Fibroblast of lung (primary cell): Measurements from ENCODE around the gene OTOA. TPM values are rescaled to one million over a fixed set of nuclear protein-coding genes. Genes with fewer than 3 reads are reported as not detected.

Experiments used
- DNase-seq, 2 donors: peaks; one replicate each; pipeline versions ENCODE4 v3.0.0 to v3.0.0-alpha.2; 2010; ENCODE audit warnings: low read depth in 2 of 2
- H2AFZ ChIP-seq: 2 replicates; pipeline ENCODE4 v1.5.1; 2012; ENCODE audit warnings: low read length, control low read depth, inconsistent platforms
- H3K27ac ChIP-seq: 2 replicates; pipeline ENCODE4 v1.5.1; 2011; ENCODE audit warnings: low read length, control low read depth; ENCODE audit not compliant: insufficient read depth
- H3K27me3 ChIP-seq: 2 replicates; pipeline ENCODE4 v1.5.1; 2011; ENCODE audit warnings: mild to moderate bottlenecking, low read length; ENCODE audit not compliant: control insufficient read depth, insufficient read depth
- H3K36me3 ChIP-seq: 2 replicates; pipeline ENCODE4 v1.5.1; 2011; ENCODE audit warnings: low read length; ENCODE audit not compliant: control insufficient read depth, insufficient read depth
- H3K4me1 ChIP-seq: 2 replicates; pipeline ENCODE4 v1.5.1; 2011; ENCODE audit warnings: low read length; ENCODE audit not compliant: control insufficient read depth, insufficient read depth; ENCODE audit errors: extremely low read depth
- H3K4me2 ChIP-seq: 2 replicates; pipeline ENCODE4 v1.5.1; 2011; ENCODE audit warnings: low read length, control low read depth; ENCODE audit not compliant: insufficient read depth; ENCODE audit errors: extremely low read depth
- H3K4me3 ChIP-seq, 4 experiments: fragments of 200-600 bp in 1 of 4; sonication (generic) in 1 of 4; replicated peaks in 1 of 4; 2 replicates each; pipeline ENCODE4 v1.5.1; 2011 to 2016; ENCODE audit warnings: low read length in 4 of 4, low read depth in 3 of 4, mild to moderate bottlenecking in 3 of 4, control low read depth in 2 of 4, inconsistent platforms in 1 of 4, mixed read lengths in 1 of 4; ENCODE audit not compliant: insufficient read depth in 1 of 4; ENCODE audit errors: control extremely low read depth in 1 of 4
- H3K79me2 ChIP-seq: 2 replicates; pipeline ENCODE4 v1.5.1; 2012; ENCODE audit warnings: mild to moderate bottlenecking, low read length, inconsistent platforms; ENCODE audit not compliant: control insufficient read depth, insufficient read depth
- H3K9ac ChIP-seq: 2 replicates; pipeline ENCODE4 v1.5.1; 2011; ENCODE audit warnings: mild to moderate bottlenecking, low read length, control low read depth; ENCODE audit not compliant: insufficient read depth
- H3K9me3 ChIP-seq: 2 replicates; pipeline ENCODE4 v1.5.1; 2012; ENCODE audit warnings: low read depth, low read length; ENCODE audit not compliant: control insufficient read depth, insufficient read depth
- H4K20me1 ChIP-seq: 2 replicates; pipeline ENCODE4 v1.5.1; 2011; ENCODE audit warnings: low read length; ENCODE audit not compliant: control insufficient read depth, insufficient read depth; ENCODE audit errors: extremely low read depth
- EZH2 ChIP-seq: IDR thresholded peaks from 2 replicates; pipeline ENCODE4 v1.5.1; 2012; ENCODE audit warnings: low read length, control low read depth, mild to moderate bottlenecking; ENCODE audit errors: missing control alignments
- polyA plus RNA-seq, 2 donors: library from polyadenylated mRNA; depleted of rRNA in 1 of 2; stranded (reverse) in 1 of 2; unstranded in 1 of 2; fragments of >200 nt; gene quantifications; 2 replicates each; pipeline ENCODE4 v1.2.1, GENCODE V29; 2011 to 2012; ENCODE audit warnings: missing spikeins in 1 of 2
- total RNA-seq: library from RNA; depleted of rRNA; stranded (reverse); fragments of >200 nt; gene quantifications from 2 replicates; pipeline ENCODE4 v1.2.1, GENCODE V29; 2014
- TF ChIP-seq, protein P1 (sequence below), 2 donors: IDR thresholded peaks in 1 of 2; conservative IDR thresholded peaks in 1 of 2; 1 replicate in 1 of 2; 2 replicates in 1 of 2; pipeline ENCODE4 v1.5.1; 2011 to 2012; ENCODE audit warnings: low read length in 2 of 2, control low read depth in 1 of 2, inconsistent platforms in 1 of 2, low read depth in 1 of 2, mild to moderate bottlenecking in 1 of 2

OTOA gene
- total and polyA plus RNA-seq, 2 donors (not counting 1 experiment from before 2014, with no cell fraction given): 0.17 TPM; not detected in 1

DNA sequence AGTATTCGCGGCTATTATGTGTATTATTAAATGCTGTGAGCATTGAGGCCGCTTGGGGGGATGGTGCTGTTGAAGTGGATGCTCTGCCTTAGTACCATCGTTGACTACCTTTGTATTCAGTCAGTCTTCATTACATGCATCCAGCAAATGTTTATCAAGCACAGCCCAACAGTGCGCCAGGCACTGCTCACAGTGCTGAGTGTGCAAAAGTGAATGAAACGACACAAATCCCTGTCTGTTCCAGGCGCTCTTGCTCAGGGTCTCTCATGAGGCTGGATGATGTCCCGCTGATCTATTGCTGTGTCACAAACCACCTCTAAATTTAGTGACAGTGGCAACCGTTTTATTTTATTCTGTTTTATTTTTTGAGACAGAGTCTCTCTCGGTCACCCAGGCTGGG, 53.8 kb downstream of the OTOA start:
- Histone ChIP-seq H3K27me3 (no peaks in the 10 kb centered on the region), H3K27ac (no peak overlapping the region), H3K9me3 (no peaks in the 10 kb centered on the region), H3K4me1 (no peaks in the 10 kb centered on the region), H2AFZ (no peak overlapping the region), H3K9ac (no peak overlapping the region), H3K4me3 (no peak overlapping the region), H3K79me2 (no peaks in the 10 kb centered on the region), H4K20me1 (no peaks in the 10 kb centered on the region), H3K36me3 (no peaks in the 10 kb centered on the region), H3K4me2 (no peak overlapping the region)
- no peak for TF ChIP-seq EZH2
- TF ChIP-seq, protein P1, sequence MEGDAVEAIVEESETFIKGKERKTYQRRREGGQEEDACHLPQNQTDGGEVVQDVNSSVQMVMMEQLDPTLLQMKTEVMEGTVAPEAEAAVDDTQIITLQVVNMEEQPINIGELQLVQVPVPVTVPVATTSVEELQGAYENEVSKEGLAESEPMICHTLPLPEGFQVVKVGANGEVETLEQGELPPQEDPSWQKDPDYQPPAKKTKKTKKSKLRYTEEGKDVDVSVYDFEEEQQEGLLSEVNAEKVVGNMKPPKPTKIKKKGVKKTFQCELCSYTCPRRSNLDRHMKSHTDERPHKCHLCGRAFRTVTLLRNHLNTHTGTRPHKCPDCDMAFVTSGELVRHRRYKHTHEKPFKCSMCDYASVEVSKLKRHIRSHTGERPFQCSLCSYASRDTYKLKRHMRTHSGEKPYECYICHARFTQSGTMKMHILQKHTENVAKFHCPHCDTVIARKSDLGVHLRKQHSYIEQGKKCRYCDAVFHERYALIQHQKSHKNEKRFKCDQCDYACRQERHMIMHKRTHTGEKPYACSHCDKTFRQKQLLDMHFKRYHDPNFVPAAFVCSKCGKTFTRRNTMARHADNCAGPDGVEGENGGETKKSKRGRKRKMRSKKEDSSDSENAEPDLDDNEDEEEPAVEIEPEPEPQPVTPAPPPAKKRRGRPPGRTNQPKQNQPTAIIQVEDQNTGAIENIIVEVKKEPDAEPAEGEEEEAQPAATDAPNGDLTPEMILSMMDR (conservative IDR thresholded peaks at IDR 0.05 in 1 of 2, IDR thresholded peaks at IDR 0.05 in 1 of 2; ENCODE audit: low read depth in 1 of 2, low read length in 2 of 2): no peak
- DNase-seq: no peak

DNA sequence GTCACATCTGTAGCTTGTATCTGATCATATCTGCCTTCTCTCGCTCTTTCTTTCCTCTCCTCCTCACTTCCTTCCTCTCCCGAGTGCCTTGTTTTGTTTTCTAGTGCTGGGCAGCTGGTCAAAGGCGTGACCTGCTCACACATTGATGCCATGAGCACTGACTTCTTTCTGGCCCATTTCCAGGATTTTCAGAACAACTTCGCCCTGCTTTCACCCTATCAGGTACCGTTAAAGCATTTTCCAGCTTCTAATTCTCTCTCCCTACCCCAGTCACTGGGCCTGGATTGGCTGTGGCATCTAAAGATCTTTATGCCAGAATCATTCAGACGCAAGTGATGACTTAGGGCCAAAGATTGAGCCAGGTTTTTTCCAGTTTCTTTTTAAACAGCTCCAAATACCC, 55.5 kb downstream of the OTOA start:
- Histone ChIP-seq H3K4me1 (no peaks in the 10 kb centered on the region), H3K4me3 (no peak overlapping the region), H3K79me2 (no peaks in the 10 kb centered on the region), H4K20me1 (no peaks in the 10 kb centered on the region), H3K9me3 (no peaks in the 10 kb centered on the region), H3K4me2 (no peak overlapping the region), H3K9ac (no peak overlapping the region), H3K27me3 (no peaks in the 10 kb centered on the region), H3K27ac (no peak overlapping the region), H3K36me3 (no peaks in the 10 kb centered on the region), H2AFZ (no peak overlapping the region)
- TF ChIP-seq EZH2: no peak
- TF ChIP-seq, protein P1 (conservative IDR thresholded peaks at IDR 0.05 in 1 of 2, IDR thresholded peaks at IDR 0.05 in 1 of 2; ENCODE audit: low read depth in 1 of 2, low read length in 2 of 2): no peak
- no peak for DNase-seq

DNA sequence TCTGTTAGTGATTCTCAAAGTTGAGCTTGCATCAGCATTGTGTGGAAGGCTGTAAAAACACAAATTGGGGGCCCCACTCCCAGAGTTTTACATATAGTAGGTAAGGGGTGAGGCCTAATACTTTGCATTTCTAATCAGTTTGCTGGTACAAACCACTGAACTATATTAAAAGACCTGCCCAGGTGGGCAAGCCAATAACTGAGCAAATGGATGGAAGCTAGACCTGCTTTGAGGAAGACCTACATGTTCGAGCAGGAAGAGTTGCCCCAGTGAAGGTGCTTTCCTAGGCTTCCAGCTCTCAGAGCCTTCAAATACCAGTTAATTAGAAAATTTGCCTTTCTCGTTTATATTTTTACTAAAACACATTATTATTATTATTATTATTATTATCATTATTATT, 56.8 kb downstream of the OTOA start:
- TF ChIP-seq, protein P1 (conservative IDR thresholded peaks at IDR 0.05 in 1 of 2, IDR thresholded peaks at IDR 0.05 in 1 of 2; ENCODE audit: low read depth in 1 of 2, low read length in 2 of 2): no peak
- no peak for TF ChIP-seq EZH2

More for the DNA sequence above, 56.8 kb downstream of the OTOA start:
- H3K4me2 ChIP-seq: no peak overlapping the region
- no peak overlapping the region for H2AFZ ChIP-seq
- no peak overlapping the region for H3K9ac ChIP-seq
- no peaks in the 10 kb centered on the region for H3K4me1 ChIP-seq
- H3K27ac ChIP-seq: no peak overlapping the region
- no peaks in the 10 kb centered on the region for H4K20me1 ChIP-seq
- no peaks in the 10 kb centered on the region for H3K36me3 ChIP-seq
- DNase-seq: no peak
- H3K27me3 ChIP-seq: no peaks in the 10 kb centered on the region
- no peaks in the 10 kb centered on the region for H3K79me2 ChIP-seq
- no peaks in the 10 kb centered on the region for H3K9me3 ChIP-seq
- no peak overlapping the region for H3K4me3 ChIP-seq
